HL-60/S4 (cell line): ENCODE measurements around the gene KRTAP22-2.

Source experiments
- in situ Hi-C: fragments of 300-500 bp; cut with MboI; formaldehyde crosslinking; loops from 2 replicates; pipeline ENCODE4 v1.14.3; 2022; ENCODE audit warnings: low sequenced_read_pairs

Gene KRTAP22-2

GRCh38 chr21:30590297-30590696, at the start of gene KRTAP22-2:
TSS of gene KRTAP22-2 (minus strand) at chr21:30590397.
- in situ Hi-C loops = no loop called here

GRCh38 chr21:30638686-30639085, 48.5 kb upstream of the KRTAP22-2 start:
- in situ Hi-C loops = no loop called here

- in situ Hi-C loops = no loop called here
These were observed 44.7 kb upstream of the KRTAP22-2 start, which contains the start of gene KRTAP20-2 for GRCh38 chr21:30634906-30635305. TSS of gene KRTAP20-2 (plus strand) at chr21:30635206. CDS start at chr21:30635264, 58 bp downstream.

GRCh38 chr21:30629200-30629599, 39.0 kb upstream of the KRTAP22-2 start:
- in situ Hi-C loops = no loop called here

- in situ Hi-C loops = no loop called here
These were observed 37.9 kb upstream of the KRTAP22-2 start for GRCh38 chr21:30628109-30628508.

GRCh38 chr21:30625449-30626165, 35.4 kb upstream of the KRTAP22-2 start:
- in situ Hi-C loops = no loop called here

GRCh38 chr21:30623362-30623761, 33.2 kb upstream of the KRTAP22-2 start:
- in situ Hi-C loops = no loop called here

- in situ Hi-C loops = no loop called here
These were observed 30.3 kb upstream of the KRTAP22-2 start, which contains the start of gene KRTAP20-4 for GRCh38 chr21:30620522-30620921. TSS of gene KRTAP20-4 (plus strand) at chr21:30620627.

- in situ Hi-C loops = no loop called here
These were observed 29.9 kb upstream of the KRTAP22-2 start for GRCh38 chr21:30620080-30620479.

- in situ Hi-C loops = no loop called here
These were observed 25.9 kb upstream of the KRTAP22-2 start, which contains the start of gene KRTAP20-1 for GRCh38 chr21:30616125-30616524. TSS of gene KRTAP20-1 (plus strand) at chr21:30616425. CDS start at chr21:30616455, 30 bp downstream.

GRCh38 chr21:30615199-30615598, 25.0 kb upstream of the KRTAP22-2 start:
- in situ Hi-C loops = no loop called here

- in situ Hi-C loops = no loop called here
These were observed 23.6 kb upstream of the KRTAP22-2 start, which contains the start of gene KRTAP6-1 for GRCh38 chr21:30613836-30614235. TSS of gene KRTAP6-1 (minus strand) at chr21:30613930. CDS start at chr21:30613904, 26 bp downstream.

- in situ Hi-C loops = no loop called here
These were observed 21.9 kb upstream of the KRTAP22-2 start for GRCh38 chr21:30612132-30612531.

- in situ Hi-C loops = no loop called here
These were observed 15.8 kb upstream of the KRTAP22-2 start for GRCh38 chr21:30605968-30606367.

GRCh38 chr21:30600787-30601186, 10.6 kb upstream of the KRTAP22-2 start, which contains the start of gene KRTAP22-1:
TSS of gene KRTAP22-1 (plus strand) at chr21:30601087.
- in situ Hi-C loops = no loop called here

- in situ Hi-C loops = no loop called here
These were observed 8.6 kb upstream of the KRTAP22-2 start, which contains the start of gene KRTAP6-2 for GRCh38 chr21:30598802-30599201. TSS of gene KRTAP6-2 (minus strand) at chr21:30598902. CDS start at chr21:30598874, 28 bp downstream.

- in situ Hi-C loops = no loop called here
These were observed 1.9 kb upstream of the KRTAP22-2 start, which contains the start of gene KRTAP6-3 for GRCh38 chr21:30592140-30592539. TSS of gene KRTAP6-3 (plus strand) at chr21:30592440. CDS start at chr21:30592446, 6 bp downstream.

GRCh38 chr21:30582870-30583269, 7.3 kb downstream of the KRTAP22-2 start:
- in situ Hi-C loops = no loop called here

GRCh38 chr21:30580132-30580531, 10.1 kb downstream of the KRTAP22-2 start:
- in situ Hi-C loops = no loop called here

- in situ Hi-C loops = no loop called here
These were observed 10.9 kb downstream of the KRTAP22-2 start for GRCh38 chr21:30579346-30579745.

GRCh38 chr21:30577766-30578165, 12.4 kb downstream of the KRTAP22-2 start:
- in situ Hi-C loops = no loop called here

- in situ Hi-C loops = no loop called here
These were observed 22.6 kb downstream of the KRTAP22-2 start for GRCh38 chr21:30567617-30568016.
